SU-DHL-6 (cell line): ENCODE measurements around the gene HS6ST3.

Source experiments
- H2AFZ ChIP-seq: fragments of 200-600 bp; sonication (generic); 2 replicates; pipeline ENCODE4 v1.6.1; 2014; ENCODE audit warnings: low read depth, mild to moderate bottlenecking, moderate library complexity, mixed read lengths, antibody characterized with exemption, low read length; ENCODE audit not compliant: severe bottlenecking
- H3F3A ChIP-seq: fragments of 200-600 bp; shearing (Covaris generic); 2 replicates; pipeline ENCODE4 v1.6.0; 2016; ENCODE audit warnings: antibody characterized with exemption, mild to moderate bottlenecking; ENCODE audit not compliant: insufficient read depth
- H3K27ac ChIP-seq: fragments of 200-600 bp; sonication (generic); 2 replicates; pipeline ENCODE4 v1.5.1; 2016; ENCODE audit warnings: low read depth, mild to moderate bottlenecking, low read length, moderate library complexity, mixed read lengths
- H3K27me3 ChIP-seq: fragments of 200-600 bp; sonication (generic), shearing (Covaris generic); 2 replicates; pipeline ENCODE4 v1.6.0; 2014; ENCODE audit warnings: mild to moderate bottlenecking, low read length
- H3K36me3 ChIP-seq: fragments of 200-600 bp; sonication (generic); 2 replicates; pipeline ENCODE4 v1.6.1; 2014; ENCODE audit warnings: mild to moderate bottlenecking, low read length, mixed read lengths
- H3K4me2 ChIP-seq: fragments of 300-600, 200-600 bp; shearing (Covaris generic), sonication (generic); 2 replicates; pipeline ENCODE4 v1.6.0; 2014; ENCODE audit warnings: low read length, low read depth, mild to moderate bottlenecking; ENCODE audit not compliant: poor library complexity, severe bottlenecking
- H3K4me3 ChIP-seq: fragments of 200-600 bp; sonication (generic); 2 replicates; pipeline ENCODE4 v1.5.1; 2014; ENCODE audit warnings: antibody characterized with exemption, low read length, mild to moderate bottlenecking, mixed read lengths; ENCODE audit not compliant: insufficient read depth, poor library complexity, severe bottlenecking
- H3K79me2 ChIP-seq: fragments of 200-600 bp; sonication (generic); 2 replicates; pipeline ENCODE4 v1.6.1; 2014; ENCODE audit warnings: mild to moderate bottlenecking, low read length, moderate library complexity; ENCODE audit not compliant: insufficient read depth
- H3K9ac ChIP-seq: fragments of 200-600 bp; sonication (generic); 2 replicates; pipeline ENCODE4 v1.7.0; 2014; ENCODE audit warnings: mild to moderate bottlenecking, low read length
- H3K9me2 ChIP-seq: fragments of 200-600 bp; sonication (generic); replicated peaks from 2 replicates; pipeline ENCODE4 v1.6.1; 2014; ENCODE audit warnings: low read length; ENCODE audit not compliant: insufficient read depth
- H3K9me3 ChIP-seq: fragments of 200-600 bp; sonication (generic); 2 replicates; pipeline ENCODE4 v1.6.1; 2014; ENCODE audit warnings: low read length, mixed read lengths; ENCODE audit not compliant: insufficient read depth
- H4K20me1 ChIP-seq: fragments of 200-600 bp; sonication (generic); 2 replicates; pipeline ENCODE4 v1.6.1; 2014; ENCODE audit warnings: low read depth, mild to moderate bottlenecking, antibody characterized with exemption, low read length, moderate library complexity, mixed read lengths
- EZH2phosphoT487 ChIP-seq: fragments of 200-600 bp; sonication (generic), shearing (Covaris generic); conservative IDR thresholded peaks from 2 replicates; pipeline ENCODE4 v1.6.1; 2018; ENCODE audit warnings: mild to moderate bottlenecking, antibody characterized with exemption, low read length, moderate library complexity, mixed read lengths
- TF ChIP-seq, protein P1 (sequence below): fragments of 200-600 bp; sonication (generic); IDR thresholded peaks from one replicate; pipeline ENCODE4 v1.5.1; 2017; ENCODE audit warnings: antibody characterized with exemption, mild to moderate bottlenecking, low read length, moderate library complexity; ENCODE audit not compliant: insufficient read depth, poor library complexity, severe bottlenecking

The HS6ST3 gene

GRCh38 chr13:96481482-96481881 lies 391.6 kb downstream of the HS6ST3 start:
- H3K36me3 ChIP-seq, result no peaks in the 10 kb centered on the region
- H4K20me1 ChIP-seq, result no peaks in the 10 kb centered on the region
- no peaks in the 10 kb centered on the region for H3K79me2 ChIP-seq
- no peaks in the 10 kb centered on the region for H3K9me3 ChIP-seq
- no peak overlapping the region for H3K4me3 ChIP-seq
- H3K27me3 ChIP-seq, result no peaks in the 10 kb centered on the region
- H3K9ac ChIP-seq, result no peak overlapping the region
- H2AFZ ChIP-seq, result no peak overlapping the region
- H3F3A ChIP-seq, result no peaks in the 10 kb centered on the region
- no peaks in the 10 kb centered on the region for H3K9me2 ChIP-seq
- H3K27ac ChIP-seq, result no peak overlapping the region
- TF ChIP-seq EZH2phosphoT487, result no peak
- TF ChIP-seq, protein P1, sequence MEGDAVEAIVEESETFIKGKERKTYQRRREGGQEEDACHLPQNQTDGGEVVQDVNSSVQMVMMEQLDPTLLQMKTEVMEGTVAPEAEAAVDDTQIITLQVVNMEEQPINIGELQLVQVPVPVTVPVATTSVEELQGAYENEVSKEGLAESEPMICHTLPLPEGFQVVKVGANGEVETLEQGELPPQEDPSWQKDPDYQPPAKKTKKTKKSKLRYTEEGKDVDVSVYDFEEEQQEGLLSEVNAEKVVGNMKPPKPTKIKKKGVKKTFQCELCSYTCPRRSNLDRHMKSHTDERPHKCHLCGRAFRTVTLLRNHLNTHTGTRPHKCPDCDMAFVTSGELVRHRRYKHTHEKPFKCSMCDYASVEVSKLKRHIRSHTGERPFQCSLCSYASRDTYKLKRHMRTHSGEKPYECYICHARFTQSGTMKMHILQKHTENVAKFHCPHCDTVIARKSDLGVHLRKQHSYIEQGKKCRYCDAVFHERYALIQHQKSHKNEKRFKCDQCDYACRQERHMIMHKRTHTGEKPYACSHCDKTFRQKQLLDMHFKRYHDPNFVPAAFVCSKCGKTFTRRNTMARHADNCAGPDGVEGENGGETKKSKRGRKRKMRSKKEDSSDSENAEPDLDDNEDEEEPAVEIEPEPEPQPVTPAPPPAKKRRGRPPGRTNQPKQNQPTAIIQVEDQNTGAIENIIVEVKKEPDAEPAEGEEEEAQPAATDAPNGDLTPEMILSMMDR, result no peak
- H3K4me2 ChIP-seq, result no peak overlapping the region

GRCh38 chr13:96490496-96490989 lies 400.6 kb downstream of the HS6ST3 start:
- Histone ChIP-seq H3K27ac (no peak overlapping the region), H3K4me2 (no peak overlapping the region), H3K9ac (no peak overlapping the region), H3F3A (no peaks in the 10 kb centered on the region), H3K36me3 (no peaks in the 10 kb centered on the region), H3K9me2 (no peaks in the 10 kb centered on the region), H3K4me3 (no peak overlapping the region), H3K9me3 (no peaks in the 10 kb centered on the region), H3K79me2 (no peaks in the 10 kb centered on the region), H2AFZ (no peak overlapping the region), H3K27me3 (no peaks in the 10 kb centered on the region), H4K20me1 (no peaks in the 10 kb centered on the region)
- no peak for TF ChIP-seq EZH2phosphoT487
- TF ChIP-seq, protein P1, result no peak

DNA sequence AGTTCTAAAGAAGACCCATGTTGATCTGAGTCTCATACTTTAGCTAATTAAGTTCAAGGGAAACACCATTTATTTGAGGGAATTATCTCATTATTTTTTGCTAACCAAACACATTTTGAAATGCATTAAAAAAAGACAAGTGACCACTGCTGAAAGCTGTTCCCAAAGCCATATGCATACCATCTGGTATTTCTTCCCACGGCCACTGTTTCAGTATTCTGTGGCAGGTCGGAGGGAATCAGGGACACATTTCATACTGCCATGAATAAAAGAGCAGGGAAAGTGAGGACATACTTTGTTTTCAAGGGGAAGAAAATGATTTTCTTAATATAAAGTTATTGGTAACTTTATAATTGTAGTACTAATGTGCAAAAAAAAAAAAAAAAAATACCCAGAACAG lies 401.2 kb downstream of the HS6ST3 start:
- Histone ChIP-seq H3K27ac (no peak overlapping the region), H3K27me3 (no peaks in the 10 kb centered on the region), H3K9me3 (no peaks in the 10 kb centered on the region), H3K9me2 (no peaks in the 10 kb centered on the region), H3K4me3 (no peak overlapping the region), H3K4me2 (no peak overlapping the region), H3K79me2 (no peaks in the 10 kb centered on the region), H2AFZ (no peak overlapping the region), H4K20me1 (no peaks in the 10 kb centered on the region), H3F3A (no peaks in the 10 kb centered on the region), H3K36me3 (no peaks in the 10 kb centered on the region), H3K9ac (no peak overlapping the region)
- TF ChIP-seq, protein P1, result no peak
- no peak for TF ChIP-seq EZH2phosphoT487

- no peaks in the 10 kb centered on the region for H4K20me1 ChIP-seq
- no peaks in the 10 kb centered on the region for H3K9me3 ChIP-seq
- no peak overlapping the region for H3K27ac ChIP-seq
- no peak for TF ChIP-seq EZH2phosphoT487
- TF ChIP-seq, protein P1, result no peak
- H3F3A ChIP-seq, result no peaks in the 10 kb centered on the region
- H3K9ac ChIP-seq, result no peak overlapping the region
- H3K36me3 ChIP-seq, result no peaks in the 10 kb centered on the region
- no peaks in the 10 kb centered on the region for H3K9me2 ChIP-seq
- H3K4me2 ChIP-seq, result no peak overlapping the region
- no peaks in the 10 kb centered on the region for H3K27me3 ChIP-seq
- no peaks in the 10 kb centered on the region for H3K79me2 ChIP-seq
- H2AFZ ChIP-seq, result no peak overlapping the region
- no peak overlapping the region for H3K4me3 ChIP-seq
Observed at GRCh38 chr13:96492766-96493165, 402.9 kb downstream of the HS6ST3 start.
